DND-41 (cell line): ENCODE data around the gene MKLN1.

Source experiments
- ATAC-seq: fragments of 200-7000 bp; cut with Tn5 transposase; 3 replicates; pipeline ENCODE4 v1.9.1; 2021; ENCODE audit warnings: low read depth; ENCODE audit not compliant: insufficient read depth
- DNase-seq: peaks from one replicate; pipeline ENCODE4 v3.0.0-alpha.2; 2020
- H2AFZ ChIP-seq: 2 replicates; pipeline ENCODE4 v1.6.0; 2012; ENCODE audit warnings: low read depth, low read length
- H3K27ac ChIP-seq: 2 replicates; pipeline ENCODE4 v1.5.1; 2012; ENCODE audit warnings: low read length, inconsistent platforms
- H3K27me3 ChIP-seq: fragments of 200-600 bp; sonication (generic); 2 replicates; pipeline ENCODE4 v1.6.0; 2012; ENCODE audit warnings: low read length, mild to moderate bottlenecking, inconsistent platforms; ENCODE audit not compliant: insufficient read depth, poor library complexity
- H3K36me3 ChIP-seq: 2 replicates; pipeline ENCODE4 v1.5.1; 2012; ENCODE audit warnings: low read length, inconsistent platforms; ENCODE audit not compliant: insufficient read depth
- H3K4me1 ChIP-seq: 2 replicates; pipeline ENCODE4 v1.5.1; 2012; ENCODE audit warnings: mild to moderate bottlenecking, low read length; ENCODE audit not compliant: insufficient read depth
- H3K4me2 ChIP-seq: 2 replicates; pipeline ENCODE4 v1.6.0; 2012; ENCODE audit warnings: mild to moderate bottlenecking, moderate library complexity, low read length, inconsistent platforms; ENCODE audit not compliant: insufficient read depth
- H3K4me3 ChIP-seq, 2 experiments: fragments of 200-600 bp in 1 of 2; shearing (Covaris generic) in 1 of 2; 2 replicates each; pipeline ENCODE4 v1.5.1; 2012 to 2016; ENCODE audit warnings: inconsistent platforms in 2 of 2, low read length in 2 of 2, mild to moderate bottlenecking in 2 of 2, low read depth in 1 of 2, moderate library complexity in 1 of 2
- H3K79me2 ChIP-seq: 2 replicates; pipeline ENCODE4 v1.6.0; 2012; ENCODE audit warnings: low read length, inconsistent platforms; ENCODE audit not compliant: insufficient read depth
- H3K9ac ChIP-seq: 2 replicates; pipeline ENCODE4 v1.6.0; 2012; ENCODE audit warnings: low read depth, mild to moderate bottlenecking, inconsistent platforms, low read length, moderate library complexity
- H3K9me3 ChIP-seq: 2 replicates; pipeline ENCODE4 v1.5.1; 2012; ENCODE audit warnings: low read length, moderate library complexity, mild to moderate bottlenecking, inconsistent platforms; ENCODE audit not compliant: insufficient read depth, severe bottlenecking
- H4K20me1 ChIP-seq: 2 replicates; pipeline ENCODE4 v1.6.0; 2012; ENCODE audit warnings: low read length; ENCODE audit not compliant: insufficient read depth
- EZH2 ChIP-seq: IDR thresholded peaks from 3 replicates; pipeline ENCODE4 v1.6.1; 2012; ENCODE audit warnings: borderline replicate concordance, low read depth, mild to moderate bottlenecking, moderate library complexity, low read length, inconsistent platforms; ENCODE audit not compliant: severe bottlenecking
- TF ChIP-seq, protein P1 (sequence below): IDR thresholded peaks from 2 replicates; pipeline ENCODE4 v1.5.1; 2012; ENCODE audit warnings: borderline replicate concordance, low read length, moderate library complexity, mild to moderate bottlenecking; ENCODE audit not compliant: poor library complexity, severe bottlenecking; ENCODE audit errors: extremely low read depth

The MKLN1 gene

DNA sequence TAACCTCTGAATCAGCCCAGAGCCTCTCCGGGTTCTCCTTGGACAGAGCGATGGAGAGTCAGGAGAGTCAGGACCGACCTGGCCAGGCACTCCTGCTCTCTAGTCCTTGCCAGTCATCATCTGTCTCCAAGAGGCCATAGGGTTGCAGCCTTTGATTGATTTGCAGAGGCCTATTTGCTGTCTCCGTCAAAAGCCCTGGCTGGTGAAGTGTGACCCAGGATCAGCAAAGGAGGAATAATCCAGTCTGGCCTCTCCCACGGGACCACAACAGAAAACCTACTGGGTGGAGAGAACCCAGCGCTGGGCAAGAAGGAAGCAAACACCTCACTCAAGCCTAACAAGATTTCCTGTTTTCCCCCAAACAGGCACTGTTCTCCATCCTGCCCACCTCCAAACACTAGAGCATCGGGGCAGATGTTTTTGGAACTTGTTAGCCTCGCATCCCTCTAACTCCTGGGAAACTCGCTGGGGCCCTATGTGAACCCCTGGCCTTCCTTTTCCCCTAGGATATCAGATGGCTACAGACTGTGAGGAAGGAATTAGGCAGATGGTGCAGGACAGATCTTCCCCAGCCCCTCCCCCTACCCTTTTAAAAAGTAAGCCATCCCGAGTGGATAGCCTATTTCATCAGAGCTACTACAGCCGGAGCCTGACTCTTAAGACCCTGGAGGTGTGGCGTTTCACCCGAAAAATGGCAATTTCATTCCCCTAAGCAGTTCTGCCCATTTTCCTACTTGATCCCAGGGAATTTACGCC lies 174.4 kb downstream of the MKLN1 start:
- no peaks in the 10 kb centered on the region for H3K79me2 ChIP-seq
- H3K9ac ChIP-seq = no peak overlapping the region
- no peaks in the 10 kb centered on the region; the same call in 1 of the 2 replicates for H4K20me1 ChIP-seq
- H3K4me1 ChIP-seq = peaks cover 24% of the 10 kb centered on the region
- H3K27me3 ChIP-seq = no peaks in the 10 kb centered on the region
- TF ChIP-seq, protein P1, sequence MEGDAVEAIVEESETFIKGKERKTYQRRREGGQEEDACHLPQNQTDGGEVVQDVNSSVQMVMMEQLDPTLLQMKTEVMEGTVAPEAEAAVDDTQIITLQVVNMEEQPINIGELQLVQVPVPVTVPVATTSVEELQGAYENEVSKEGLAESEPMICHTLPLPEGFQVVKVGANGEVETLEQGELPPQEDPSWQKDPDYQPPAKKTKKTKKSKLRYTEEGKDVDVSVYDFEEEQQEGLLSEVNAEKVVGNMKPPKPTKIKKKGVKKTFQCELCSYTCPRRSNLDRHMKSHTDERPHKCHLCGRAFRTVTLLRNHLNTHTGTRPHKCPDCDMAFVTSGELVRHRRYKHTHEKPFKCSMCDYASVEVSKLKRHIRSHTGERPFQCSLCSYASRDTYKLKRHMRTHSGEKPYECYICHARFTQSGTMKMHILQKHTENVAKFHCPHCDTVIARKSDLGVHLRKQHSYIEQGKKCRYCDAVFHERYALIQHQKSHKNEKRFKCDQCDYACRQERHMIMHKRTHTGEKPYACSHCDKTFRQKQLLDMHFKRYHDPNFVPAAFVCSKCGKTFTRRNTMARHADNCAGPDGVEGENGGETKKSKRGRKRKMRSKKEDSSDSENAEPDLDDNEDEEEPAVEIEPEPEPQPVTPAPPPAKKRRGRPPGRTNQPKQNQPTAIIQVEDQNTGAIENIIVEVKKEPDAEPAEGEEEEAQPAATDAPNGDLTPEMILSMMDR = no peak
- no peak for TF ChIP-seq EZH2
- DNase-seq = no peak
- no peak overlapping the region for H3K4me2 ChIP-seq
- no peaks in the 10 kb centered on the region for H3K9me3 ChIP-seq
- no peak overlapping the region for H3K4me3 ChIP-seq
- no peak overlapping the region for H2AFZ ChIP-seq
- no peak for ATAC-seq
- peaks cover 12% of the 10 kb centered on the region; the same call in 1 of the 2 replicates for H3K36me3 ChIP-seq
- H3K27ac ChIP-seq = peak overlapping the region; percentile 63

DNA sequence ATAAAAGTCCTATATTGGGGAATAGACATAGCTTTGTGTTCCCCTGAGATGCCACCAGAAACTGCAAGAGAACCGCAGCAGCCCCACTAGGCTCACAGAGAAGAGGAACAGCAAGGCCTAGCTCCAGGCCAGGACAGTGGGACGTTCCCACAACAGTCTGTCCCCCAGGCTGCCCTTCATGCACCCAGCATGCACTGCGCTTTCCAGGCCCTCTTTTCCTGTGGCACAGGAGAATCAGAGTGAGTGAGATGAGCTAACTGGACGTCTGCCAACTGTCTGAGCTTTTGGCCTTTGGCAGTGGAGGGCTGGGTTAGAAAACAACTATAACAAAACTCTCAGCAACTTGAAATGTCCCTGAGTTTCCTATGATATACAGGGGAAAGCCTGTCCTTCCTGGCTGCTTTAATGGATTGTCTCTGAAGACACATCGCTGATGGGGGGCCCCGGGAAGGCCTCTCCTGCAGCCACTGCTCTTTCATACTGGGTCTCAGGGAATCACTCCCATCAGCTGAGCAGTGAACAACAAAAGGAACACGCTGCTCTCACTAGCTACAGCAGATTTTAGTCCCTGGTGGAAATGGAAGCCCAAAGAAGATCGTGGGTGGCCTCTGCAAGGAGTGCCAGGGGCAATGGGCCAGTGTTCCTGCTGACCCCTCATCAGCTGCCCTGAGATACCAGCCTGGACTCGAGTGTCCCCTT lies 175.3 kb downstream of the MKLN1 start:
- H3K4me1 ChIP-seq = peaks cover 27% of the 10 kb centered on the region
- no peaks in the 10 kb centered on the region for H3K79me2 ChIP-seq
- H3K9me3 ChIP-seq = no peaks in the 10 kb centered on the region
- no peak overlapping the region for H3K4me3 ChIP-seq
- H3K9ac ChIP-seq = no peak overlapping the region
- no peaks in the 10 kb centered on the region for H3K27me3 ChIP-seq
- H3K27ac ChIP-seq = 0 out of 2 replicates have a peak overlapping the region, but pooled peaks have one; percentile 6
- H3K4me2 ChIP-seq = no peak overlapping the region
- no peaks in the 10 kb centered on the region; the same call in 1 of the 2 replicates for H4K20me1 ChIP-seq
- no peak for ATAC-seq
- TF ChIP-seq EZH2 = no peak
- TF ChIP-seq, protein P1 = no peak
- H2AFZ ChIP-seq = no peak overlapping the region
- no peak for DNase-seq
- H3K36me3 ChIP-seq = peaks cover 4% of the 10 kb centered on the region; the same call in 1 of the 2 replicates

DNA sequence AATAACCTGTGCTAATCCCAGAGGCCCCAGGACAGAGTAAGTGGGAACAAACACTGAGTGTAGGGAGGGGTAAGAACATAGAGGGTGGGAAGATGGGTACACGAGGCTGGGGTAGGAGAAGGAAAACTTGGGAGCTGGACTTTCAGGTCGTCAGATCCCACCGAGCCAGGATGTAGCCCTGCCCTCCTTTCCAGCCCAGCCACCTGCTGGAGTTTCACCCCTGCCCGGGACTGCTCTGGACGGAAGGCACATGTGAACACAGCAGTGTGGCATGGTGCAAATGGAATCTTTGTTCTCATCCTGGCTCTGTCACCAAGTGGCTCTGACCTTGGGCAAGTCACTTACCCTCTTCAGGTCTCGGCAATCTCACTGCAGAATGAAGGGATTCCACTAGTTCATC lies 176.0 kb downstream of the MKLN1 start:
- Histone ChIP-seq H3K27me3 (no peaks in the 10 kb centered on the region), H3K36me3 (no peaks in the 10 kb centered on the region), H2AFZ (no peak overlapping the region), H3K4me1 (peaks cover 30% of the 10 kb centered on the region), H3K9me3 (no peaks in the 10 kb centered on the region), H3K4me2 (no peak overlapping the region), H4K20me1 (no peaks in the 10 kb centered on the region; the same call in 1 of the 2 replicates), H3K4me3 (no peak overlapping the region), H3K27ac (no peak overlapping the region), H3K79me2 (no peaks in the 10 kb centered on the region), H3K9ac (no peak overlapping the region)
- TF ChIP-seq, protein P1 = no peak
- TF ChIP-seq EZH2 = no peak
- DNase-seq (no peak), ATAC-seq (no peak)
